SH-SY5Y (cell line): Measurements from ENCODE around the gene ODF4.

Experiments used
- GATA2 ChIP-seq: IDR thresholded peaks from 2 replicates; pipeline ENCODE4 v1.6.1; 2011; ENCODE audit warnings: mild to moderate bottlenecking, low read depth, low read length
- GATA3 ChIP-seq: IDR thresholded peaks from 2 replicates; pipeline ENCODE4 v1.6.1; 2011; ENCODE audit warnings: low read depth, mild to moderate bottlenecking, low read length, moderate library complexity

ODF4 gene

GRCh38 chr17:8339540-8339939 is at the start of gene ODF4:
ODF4 (plus strand) TSS chr17:8339840; CDS start chr17:8340052, 212 bp downstream.
- no peak for TF ChIP-seq GATA3

GRCh38 chr17:8290043-8290442 is 49.6 kb upstream of the ODF4 start:
- TF ChIP-seq GATA2 (no peak), GATA3 (no peak)

GRCh38 chr17:8292639-8293395 is 46.8 kb upstream of the ODF4 start:
- TF ChIP-seq GATA3 (no peak), GATA2 (no peak)

- TF ChIP-seq GATA2 (no peak), GATA3 (no peak)
Observed at GRCh38 chr17:8294361-8294760, 45.3 kb upstream of the ODF4 start.

GRCh38 chr17:8294814-8295316 is 44.8 kb upstream of the ODF4 start:
- no peak for TF ChIP-seq GATA3
- no peak for TF ChIP-seq GATA2

GRCh38 chr17:8300226-8300625 is 39.4 kb upstream of the ODF4 start:
- TF ChIP-seq GATA2 (no peak), GATA3 (no peak)

- TF ChIP-seq GATA2: no peak
- TF ChIP-seq GATA3: no peak
Observed at GRCh38 chr17:8300627-8301242, 38.9 kb upstream of the ODF4 start.

GRCh38 chr17:8310601-8311123 is 29.0 kb upstream of the ODF4 start:
- no peak for TF ChIP-seq GATA3
- no peak for TF ChIP-seq GATA2

GRCh38 chr17:8311131-8311790 is 28.4 kb upstream of the ODF4 start:
- TF ChIP-seq GATA2 (no peak), GATA3 (no peak)

- TF ChIP-seq GATA3 (no peak), GATA2 (no peak)
Observed at GRCh38 chr17:8312251-8312650, 27.4 kb upstream of the ODF4 start.

GRCh38 chr17:8312726-8313600 is 26.7 kb upstream of the ODF4 start:
- no peak for TF ChIP-seq GATA2
- no peak for TF ChIP-seq GATA3

GRCh38 chr17:8314797-8315763 is 24.6 kb upstream of the ODF4 start:
- TF ChIP-seq GATA3 (no peak), GATA2 (no peak)
